SU-DHL-6 (cell line): ENCODE results near the gene IMP3.

Experiments
- H2AFZ ChIP-seq: fragments of 200-600 bp; sonication (generic); 2 replicates; pipeline ENCODE4 v1.6.1; 2014; ENCODE audit warnings: low read depth, mild to moderate bottlenecking, moderate library complexity, mixed read lengths, antibody characterized with exemption, low read length; ENCODE audit not compliant: severe bottlenecking
- H3F3A ChIP-seq: fragments of 200-600 bp; shearing (Covaris generic); 2 replicates; pipeline ENCODE4 v1.6.0; 2016; ENCODE audit warnings: antibody characterized with exemption, mild to moderate bottlenecking; ENCODE audit not compliant: insufficient read depth
- H3K27ac ChIP-seq: fragments of 200-600 bp; sonication (generic); 2 replicates; pipeline ENCODE4 v1.5.1; 2016; ENCODE audit warnings: low read depth, mild to moderate bottlenecking, low read length, moderate library complexity, mixed read lengths
- H3K27me3 ChIP-seq: fragments of 200-600 bp; sonication (generic), shearing (Covaris generic); 2 replicates; pipeline ENCODE4 v1.6.0; 2014; ENCODE audit warnings: mild to moderate bottlenecking, low read length
- H3K36me3 ChIP-seq: fragments of 200-600 bp; sonication (generic); 2 replicates; pipeline ENCODE4 v1.6.1; 2014; ENCODE audit warnings: mild to moderate bottlenecking, low read length, mixed read lengths
- H3K4me2 ChIP-seq: fragments of 300-600, 200-600 bp; shearing (Covaris generic), sonication (generic); 2 replicates; pipeline ENCODE4 v1.6.0; 2014; ENCODE audit warnings: low read length, low read depth, mild to moderate bottlenecking; ENCODE audit not compliant: poor library complexity, severe bottlenecking
- H3K4me3 ChIP-seq: fragments of 200-600 bp; sonication (generic); 2 replicates; pipeline ENCODE4 v1.5.1; 2014; ENCODE audit warnings: antibody characterized with exemption, low read length, mild to moderate bottlenecking, mixed read lengths; ENCODE audit not compliant: insufficient read depth, poor library complexity, severe bottlenecking
- H3K79me2 ChIP-seq: fragments of 200-600 bp; sonication (generic); 2 replicates; pipeline ENCODE4 v1.6.1; 2014; ENCODE audit warnings: mild to moderate bottlenecking, low read length, moderate library complexity; ENCODE audit not compliant: insufficient read depth
- H3K9ac ChIP-seq: fragments of 200-600 bp; sonication (generic); 2 replicates; pipeline ENCODE4 v1.7.0; 2014; ENCODE audit warnings: mild to moderate bottlenecking, low read length
- H3K9me2 ChIP-seq: fragments of 200-600 bp; sonication (generic); replicated peaks from 2 replicates; pipeline ENCODE4 v1.6.1; 2014; ENCODE audit warnings: low read length; ENCODE audit not compliant: insufficient read depth
- H3K9me3 ChIP-seq: fragments of 200-600 bp; sonication (generic); 2 replicates; pipeline ENCODE4 v1.6.1; 2014; ENCODE audit warnings: low read length, mixed read lengths; ENCODE audit not compliant: insufficient read depth
- H4K20me1 ChIP-seq: fragments of 200-600 bp; sonication (generic); 2 replicates; pipeline ENCODE4 v1.6.1; 2014; ENCODE audit warnings: low read depth, mild to moderate bottlenecking, antibody characterized with exemption, low read length, moderate library complexity, mixed read lengths
- CTCF ChIP-seq: fragments of 200-600 bp; sonication (generic); IDR thresholded peaks from one replicate; pipeline ENCODE4 v1.5.1; 2017; ENCODE audit warnings: antibody characterized with exemption, mild to moderate bottlenecking, low read length, moderate library complexity; ENCODE audit not compliant: insufficient read depth, poor library complexity, severe bottlenecking
- EZH2phosphoT487 ChIP-seq: fragments of 200-600 bp; sonication (generic), shearing (Covaris generic); conservative IDR thresholded peaks from 2 replicates; pipeline ENCODE4 v1.6.1; 2018; ENCODE audit warnings: mild to moderate bottlenecking, antibody characterized with exemption, low read length, moderate library complexity, mixed read lengths

Gene IMP3

DNA sequence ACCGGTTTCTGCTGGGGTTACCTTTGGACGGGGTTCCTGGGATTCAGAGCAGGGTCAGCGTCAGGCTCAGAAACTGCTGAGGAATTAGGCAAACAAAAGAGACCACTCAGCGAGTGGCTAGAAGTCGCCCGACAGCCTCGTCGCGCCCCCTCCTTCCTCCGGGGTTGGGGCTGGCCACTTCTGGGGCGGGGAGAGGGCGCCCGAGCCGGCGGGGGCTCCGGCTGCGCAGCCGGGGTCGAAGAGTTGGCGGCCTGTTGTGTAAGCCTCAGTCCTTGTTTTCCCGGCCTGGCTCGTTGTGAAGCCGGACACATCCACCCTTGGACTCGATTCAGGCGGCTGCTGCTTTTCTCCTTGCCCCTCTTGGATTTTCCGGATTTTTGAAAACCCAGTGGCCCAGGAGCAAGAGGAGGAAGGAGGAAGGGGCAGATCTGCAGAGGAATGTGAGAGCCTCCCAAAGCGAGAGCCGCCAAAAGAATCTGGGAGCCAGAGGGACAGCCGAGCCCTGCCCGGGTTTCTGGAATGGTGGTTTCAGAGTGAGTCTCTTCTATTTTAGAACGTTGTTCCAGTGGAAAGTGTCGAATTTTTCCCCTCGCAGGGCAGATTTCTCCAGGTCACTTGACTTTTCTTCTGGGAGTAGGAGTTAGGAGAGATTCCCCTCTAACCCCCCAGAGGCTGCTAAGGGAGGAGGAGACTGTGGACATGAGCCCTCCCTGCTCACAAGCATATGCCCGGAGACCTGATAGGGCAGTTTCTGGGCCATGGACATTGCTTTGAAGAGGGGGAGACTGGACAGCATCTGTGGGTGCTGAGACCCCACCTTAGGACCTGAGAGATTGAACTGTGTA lies 8.4 kb upstream of the IMP3 start:
- Histone ChIP-seq H3K27ac (no peak overlapping the region), H3F3A (0 out of 2 replicates have a peak, but pooled peaks cover 5% of the 10 kb centered on the region), H2AFZ (peak overlapping the region; percentile 90), H3K9me3 (no peaks in the 10 kb centered on the region), H3K36me3 (no peaks in the 10 kb centered on the region), H3K9me2 (no peaks in the 10 kb centered on the region), H3K4me3 (peak overlapping the region; percentile 62), H3K27me3 (no peaks in the 10 kb centered on the region; the same call in 1 of the 2 replicates), H3K9ac (peak overlapping the region; percentile 54), H3K4me2 (peak overlapping the region; percentile 74), H4K20me1 (no peaks in the 10 kb centered on the region), H3K79me2 (no peaks in the 10 kb centered on the region)
- TF ChIP-seq EZH2phosphoT487, result no peak
- no peak for TF ChIP-seq CTCF

DNA sequence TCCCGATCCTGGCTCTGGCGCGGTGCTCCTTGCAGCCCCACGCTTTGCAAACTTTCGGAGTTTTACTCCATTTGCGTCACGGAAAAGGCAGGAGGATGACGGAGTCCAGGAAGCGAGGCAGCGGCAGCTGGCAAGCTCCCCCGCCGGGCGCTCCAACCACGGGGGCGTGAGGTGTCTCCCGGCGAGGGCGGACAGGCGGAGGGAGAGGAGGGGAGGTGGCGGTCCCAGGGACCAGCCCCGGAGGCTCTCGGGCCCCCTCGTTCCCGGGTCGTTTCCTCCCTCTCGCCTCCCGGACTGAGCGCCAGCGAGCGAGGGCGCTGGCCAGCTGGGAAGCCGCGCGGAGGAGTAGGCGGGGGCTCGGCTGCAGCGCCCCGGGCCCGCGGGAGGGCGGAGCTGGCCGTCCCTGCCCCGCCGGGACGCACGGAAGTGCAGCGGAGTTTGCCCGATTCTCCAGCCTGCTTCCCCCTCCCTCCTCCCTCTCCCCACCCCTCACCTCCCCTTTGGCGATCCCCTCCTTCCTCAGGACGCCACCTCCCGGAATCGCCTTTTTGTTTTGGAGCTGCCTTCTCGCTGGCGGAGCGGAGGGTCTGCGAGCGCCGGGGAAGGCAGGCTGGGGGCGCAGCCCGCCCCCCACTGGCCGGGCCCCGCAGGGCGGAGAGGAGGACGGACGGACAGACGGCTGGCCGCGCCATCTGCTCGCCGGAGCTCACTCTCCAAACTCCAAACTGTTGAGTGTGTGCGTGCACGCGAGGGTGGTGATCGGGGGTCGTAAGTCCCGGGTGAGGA lies 7.5 kb upstream of the IMP3 start, which contains the start of gene SNX33:
TSS of gene SNX33 (plus strand) at position 543 of the 786 bp plus-strand sequence. CDS start 1,191 bp downstream, outside the sequence.
- H3K27ac ChIP-seq, result no peak within 1 kb of the TSS

DNA sequence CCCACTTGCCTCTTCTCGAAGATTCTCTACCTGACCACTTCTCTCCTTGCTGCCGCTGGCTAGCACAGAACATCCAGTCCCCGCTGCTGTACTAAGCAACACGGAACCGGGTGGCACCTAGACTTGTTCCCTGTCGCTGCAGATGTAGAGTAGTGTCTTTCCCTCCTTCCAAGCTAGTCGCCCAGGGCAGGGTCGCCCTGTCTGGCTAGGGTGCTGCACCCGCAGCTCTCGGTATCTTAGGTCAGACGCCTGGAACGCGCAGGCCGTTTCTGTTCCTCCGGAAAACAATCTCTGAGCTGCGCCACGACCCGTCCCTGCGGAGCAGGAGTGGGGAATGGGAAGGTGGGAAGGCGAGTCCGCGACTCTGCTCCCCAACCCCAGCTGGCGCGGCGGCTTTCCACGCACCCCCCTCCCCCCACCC lies 6.9 kb upstream of the IMP3 start:
- H2AFZ ChIP-seq, result peak overlapping the region; percentile 90
- no peaks in the 10 kb centered on the region for H3K36me3 ChIP-seq
- H4K20me1 ChIP-seq, result no peaks in the 10 kb centered on the region
- no peaks in the 10 kb centered on the region for H3K9me3 ChIP-seq
- H3K4me2 ChIP-seq, result peak overlapping the region; percentile 74
- no peak for TF ChIP-seq CTCF
- no peak for TF ChIP-seq EZH2phosphoT487
- no peaks in the 10 kb centered on the region for H3K79me2 ChIP-seq
- peak overlapping the region; percentile 54 for H3K9ac ChIP-seq
- no peaks in the 10 kb centered on the region for H3K9me2 ChIP-seq
- no peak overlapping the region for H3K27ac ChIP-seq
- H3K27me3 ChIP-seq, result no peaks in the 10 kb centered on the region; the same call in 1 of the 2 replicates
- peak overlapping the region; percentile 62 for H3K4me3 ChIP-seq
- 0 out of 2 replicates have a peak, but pooled peaks cover 5% of the 10 kb centered on the region for H3F3A ChIP-seq

More for the DNA sequence above, 7.5 kb upstream of the IMP3 start, which contains the start of gene SNX33:
- H4K20me1 ChIP-seq, result no peaks in the 10 kb centered on the region
- H3K9me2 ChIP-seq, result no peaks in the 10 kb centered on the region
- H3K9me3 ChIP-seq, result no peaks in the 10 kb centered on the region
- H3K36me3 ChIP-seq, result no peaks in the 10 kb centered on the region
- H3K9ac ChIP-seq, result peak within 1 kb of the TSS; percentile 54
- peak within 1 kb of the TSS; percentile 90 for H2AFZ ChIP-seq
- H3K79me2 ChIP-seq, result no peaks in the 10 kb centered on the region
- peak; percentile 47 for TF ChIP-seq CTCF
- no peak for TF ChIP-seq EZH2phosphoT487
- no peaks in the 10 kb centered on the region; the same call in 1 of the 2 replicates for H3K27me3 ChIP-seq
- peak within 1 kb of the TSS; percentile 62 for H3K4me3 ChIP-seq
- H3F3A ChIP-seq, result 0 out of 2 replicates have a peak, but pooled peaks cover 5% of the 10 kb centered on the region
- H3K4me2 ChIP-seq, result peak within 1 kb of the TSS; percentile 74
